HG02623 (cell line): ENCODE results near the gene GCKR.
A peak's percentile ranks its signal among the peaks of the same experiment; 100 is the strongest.

Experiments
- ATAC-seq: cut with Tn5 transposase; IDR thresholded peaks from one replicate; pipeline ENCODE4 v1.9.1; 2021; ENCODE audit warnings: moderate library complexity; ENCODE audit not compliant: unreplicated experiment

GCKR gene, protein sequence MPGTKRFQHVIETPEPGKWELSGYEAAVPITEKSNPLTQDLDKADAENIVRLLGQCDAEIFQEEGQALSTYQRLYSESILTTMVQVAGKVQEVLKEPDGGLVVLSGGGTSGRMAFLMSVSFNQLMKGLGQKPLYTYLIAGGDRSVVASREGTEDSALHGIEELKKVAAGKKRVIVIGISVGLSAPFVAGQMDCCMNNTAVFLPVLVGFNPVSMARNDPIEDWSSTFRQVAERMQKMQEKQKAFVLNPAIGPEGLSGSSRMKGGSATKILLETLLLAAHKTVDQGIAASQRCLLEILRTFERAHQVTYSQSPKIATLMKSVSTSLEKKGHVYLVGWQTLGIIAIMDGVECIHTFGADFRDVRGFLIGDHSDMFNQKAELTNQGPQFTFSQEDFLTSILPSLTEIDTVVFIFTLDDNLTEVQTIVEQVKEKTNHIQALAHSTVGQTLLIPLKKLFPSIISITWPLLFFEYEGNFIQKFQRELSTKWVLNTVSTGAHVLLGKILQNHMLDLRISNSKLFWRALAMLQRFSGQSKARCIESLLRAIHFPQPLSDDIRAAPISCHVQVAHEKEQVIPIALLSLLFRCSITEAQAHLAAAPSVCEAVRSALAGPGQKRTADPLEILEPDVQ

GRCh38 chr2:27496357-27497287 is at the start of gene GCKR:
Gene GCKR (plus strand): TSS chr2:27496839. CDS start chr2:27496905, 66 bp downstream.
- no peak for ATAC-seq

DNA sequence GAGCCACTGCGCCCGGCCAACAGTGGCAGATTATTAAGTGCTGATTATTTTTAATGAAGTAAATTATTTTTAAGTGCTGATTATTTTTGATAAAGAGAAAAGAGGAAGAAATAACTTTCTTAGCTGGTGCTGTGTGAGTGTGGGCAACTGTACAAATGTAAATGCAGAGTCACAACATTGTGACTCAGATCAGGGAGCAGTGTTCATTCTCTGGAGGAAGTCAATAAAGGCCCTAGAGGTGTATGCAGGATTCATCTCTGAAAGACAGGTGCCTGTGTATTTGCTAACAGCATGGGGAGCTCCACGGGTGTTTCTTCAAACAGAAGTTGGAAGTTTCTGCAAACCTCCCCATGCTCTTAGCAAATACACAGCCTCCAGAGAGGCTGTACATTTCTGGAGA is 48.3 kb upstream of the GCKR start:
- ATAC-seq = no peak

DNA sequence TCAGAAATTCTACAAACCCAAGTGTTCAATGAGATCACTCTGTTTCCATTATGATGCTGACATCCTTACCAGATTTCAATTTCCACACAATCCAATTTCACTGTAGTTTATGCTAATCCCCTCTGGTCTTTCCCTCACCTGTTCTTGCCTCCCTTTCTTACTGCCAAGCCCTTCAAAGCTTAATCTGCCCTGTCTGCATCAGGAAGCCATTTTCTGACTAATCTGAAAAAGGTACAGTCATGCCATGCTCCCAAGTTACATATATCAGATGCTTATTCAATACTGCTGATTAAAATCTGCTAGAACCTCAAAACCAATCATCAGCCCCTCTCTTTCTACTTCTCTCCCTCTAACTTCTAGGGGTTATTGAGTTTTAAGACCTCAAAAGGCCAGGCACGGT is 45.5 kb upstream of the GCKR start:
- ATAC-seq = no peak

DNA sequence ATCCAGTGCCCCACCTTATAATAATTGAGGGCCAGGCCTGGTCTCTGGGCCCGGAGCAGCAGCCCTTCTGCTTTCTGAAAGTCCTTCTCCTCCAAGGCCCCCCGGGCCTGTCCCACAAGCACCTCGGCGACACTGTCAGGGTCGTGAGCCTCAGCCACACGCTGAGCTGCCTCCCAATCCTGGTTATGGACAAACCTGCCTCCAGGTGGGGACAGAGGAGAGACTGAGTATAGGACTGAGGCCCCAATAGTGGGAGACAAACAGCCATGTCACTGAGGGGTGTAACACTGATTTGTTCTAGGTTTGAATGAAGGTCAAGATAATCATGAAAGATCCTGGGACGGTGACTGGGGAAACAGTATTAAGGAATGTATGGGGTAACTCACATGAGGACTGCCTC is 42.7 kb upstream of the GCKR start:
- no peak for ATAC-seq

- no peak for ATAC-seq
Observed at GRCh38 chr2:27461118-27461517, 35.5 kb upstream of the GCKR start.

DNA sequence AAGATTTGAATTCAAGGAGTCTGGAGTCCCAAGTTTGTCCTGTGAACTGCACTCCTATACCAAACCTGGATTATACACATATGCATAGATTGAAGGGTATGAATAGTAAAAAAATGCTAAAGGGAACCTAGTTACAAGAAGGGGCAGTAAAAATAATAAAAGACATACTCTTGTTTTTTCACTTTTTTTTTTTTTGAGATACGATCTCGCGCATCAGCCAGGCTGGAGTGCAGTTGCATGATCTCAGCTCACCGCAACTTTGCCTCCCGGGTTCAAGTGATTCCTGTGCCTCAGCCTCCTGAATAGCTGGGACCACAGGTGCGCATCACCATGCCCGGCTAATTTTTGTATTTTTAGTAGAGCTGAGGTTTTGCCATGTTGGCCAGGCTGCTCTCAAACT is 32.2 kb upstream of the GCKR start:
- no peak for ATAC-seq

DNA sequence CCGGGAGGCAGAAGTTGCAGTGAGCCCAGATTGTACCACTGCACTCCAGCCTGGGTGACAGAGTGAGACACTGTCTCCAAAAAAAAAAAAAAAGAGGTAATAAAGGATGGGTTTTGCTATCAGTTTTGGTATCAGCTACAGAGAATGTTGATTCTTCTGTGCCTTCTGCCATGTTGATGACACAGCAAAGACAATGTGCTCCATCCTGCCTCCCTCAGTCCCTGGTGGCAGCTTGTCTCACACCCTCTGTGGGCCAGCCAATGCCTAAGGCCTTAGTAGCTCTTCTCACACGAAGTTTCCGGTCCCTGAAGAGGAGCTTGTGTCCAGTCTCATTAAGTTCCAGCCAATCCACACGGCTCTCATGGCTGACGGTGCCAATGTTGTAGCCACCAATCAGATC is 24.7 kb upstream of the GCKR start:
- no peak for ATAC-seq

GRCh38 chr2:27485496-27485895 is 11.1 kb upstream of the GCKR start:
- ATAC-seq = no peak

- ATAC-seq = no peak
Observed at GRCh38 chr2:27489118-27489497, 7.5 kb upstream of the GCKR start.

DNA sequence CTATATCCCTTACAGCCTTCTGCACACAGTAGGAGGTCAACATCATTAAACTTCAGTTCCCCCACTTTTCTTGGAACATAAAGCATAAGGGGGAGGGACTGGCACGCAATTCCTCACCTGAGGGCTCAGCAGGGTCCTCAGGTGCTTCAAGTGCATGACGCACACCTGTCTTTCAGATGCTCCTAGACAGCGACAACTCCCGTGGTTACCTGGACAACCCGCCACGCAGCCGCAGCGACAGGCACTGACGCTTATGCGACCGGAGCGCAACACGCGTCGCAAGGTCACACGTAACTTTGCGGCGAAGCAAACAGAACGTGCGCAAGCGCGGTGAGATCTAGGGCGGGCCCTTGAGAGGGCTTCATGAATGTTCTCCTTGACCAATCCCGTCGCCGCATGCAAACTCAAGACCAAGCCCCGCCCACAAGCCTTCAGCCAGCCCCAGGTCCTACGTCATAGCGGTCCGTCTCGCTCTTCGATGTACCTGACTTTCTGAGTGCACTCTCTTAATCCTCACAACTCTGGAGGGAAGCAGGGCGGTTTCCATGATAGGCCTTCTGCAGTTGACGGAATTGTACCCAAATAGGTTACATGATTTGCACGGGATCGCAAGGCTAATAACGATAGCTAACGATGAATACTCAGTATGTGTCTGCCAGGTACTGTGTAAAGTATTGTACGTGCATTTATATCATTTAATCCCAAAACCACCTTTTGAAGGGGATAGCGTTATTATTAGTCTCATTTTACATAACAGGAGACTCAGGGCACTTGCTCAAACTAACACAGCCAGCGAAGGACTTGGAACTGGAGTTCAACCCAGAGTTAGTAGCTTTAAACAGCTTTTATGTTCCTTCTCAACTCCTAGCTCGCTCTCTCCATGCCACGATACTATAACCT is 6.9 kb upstream of the GCKR start, which contains the start of gene IFT172:
IFT172 (minus strand) TSS at position 246 of the 900 bp plus-strand sequence; CDS start at position 156, 90 bp downstream.
- ATAC-seq = peak; percentile 94

DNA sequence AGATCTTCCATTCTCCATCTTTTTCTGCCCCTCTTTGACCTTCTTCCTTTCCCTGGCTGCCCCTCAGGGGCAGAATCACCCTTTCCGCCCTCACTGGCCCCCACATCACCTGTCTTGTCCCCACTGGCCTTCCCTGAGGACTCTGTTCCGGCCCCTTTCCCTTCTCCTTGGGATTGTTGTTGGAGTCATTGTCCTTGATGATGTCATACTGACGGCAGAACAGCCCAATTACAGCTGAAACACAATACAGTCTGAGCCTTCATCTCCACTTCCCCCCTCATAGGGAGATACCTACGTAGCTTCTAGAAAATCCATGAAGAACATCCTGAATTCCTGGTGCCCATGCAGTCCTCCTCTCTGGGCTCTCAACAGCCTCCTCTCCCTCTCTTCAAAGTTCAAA is 4.1 kb upstream of the GCKR start:
- ATAC-seq = no peak

DNA sequence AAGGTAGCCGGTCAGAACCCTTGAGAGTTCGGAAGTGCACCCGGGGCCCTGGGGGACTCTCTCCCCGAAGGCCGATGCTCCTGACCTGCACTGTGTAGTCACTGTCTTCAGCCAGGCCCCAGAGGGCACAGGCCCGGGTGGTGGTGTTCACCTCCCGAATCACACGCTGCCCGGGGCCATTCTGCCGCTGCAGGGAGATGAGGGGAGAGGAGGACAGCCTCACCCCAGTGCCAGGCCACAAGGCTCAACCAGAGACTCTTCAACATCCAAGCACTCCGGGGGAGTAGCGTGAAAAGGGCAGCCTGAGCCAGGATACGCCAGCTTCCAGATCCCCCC is 2.7 kb upstream of the GCKR start:
- ATAC-seq = no peak

DNA sequence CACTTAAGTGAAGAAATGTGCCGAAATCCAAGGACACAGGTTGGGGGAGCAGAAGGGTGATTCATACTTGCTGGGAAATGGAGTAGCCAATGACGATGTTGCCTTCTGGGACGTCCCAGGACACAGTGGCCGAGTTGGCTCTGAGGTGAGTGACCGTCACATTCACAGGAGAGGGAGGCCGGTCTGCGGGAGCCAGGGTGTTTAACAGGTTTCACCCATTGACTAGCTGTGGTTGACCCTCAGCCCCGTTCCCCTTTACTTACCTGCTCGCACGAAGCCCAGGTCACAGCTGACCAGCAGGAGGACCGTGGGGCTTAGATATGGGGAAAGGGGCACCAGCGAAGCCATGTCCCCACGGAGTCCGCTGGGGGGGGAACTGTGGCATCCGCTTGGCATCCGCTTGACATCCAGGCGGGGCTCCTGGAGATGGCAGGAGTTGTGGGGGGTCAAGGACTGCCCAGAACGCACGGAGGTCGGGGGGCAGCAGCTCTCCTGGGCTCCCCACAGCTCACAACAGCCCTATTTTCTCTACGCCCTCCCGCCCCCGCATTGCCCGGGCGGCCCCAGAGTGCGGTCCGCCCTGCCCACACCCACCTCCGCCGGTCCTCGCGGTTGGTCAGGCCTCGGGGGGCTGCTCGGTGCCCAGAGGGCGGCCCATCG is 2.2 kb upstream of the GCKR start:
- ATAC-seq = no peak

DNA sequence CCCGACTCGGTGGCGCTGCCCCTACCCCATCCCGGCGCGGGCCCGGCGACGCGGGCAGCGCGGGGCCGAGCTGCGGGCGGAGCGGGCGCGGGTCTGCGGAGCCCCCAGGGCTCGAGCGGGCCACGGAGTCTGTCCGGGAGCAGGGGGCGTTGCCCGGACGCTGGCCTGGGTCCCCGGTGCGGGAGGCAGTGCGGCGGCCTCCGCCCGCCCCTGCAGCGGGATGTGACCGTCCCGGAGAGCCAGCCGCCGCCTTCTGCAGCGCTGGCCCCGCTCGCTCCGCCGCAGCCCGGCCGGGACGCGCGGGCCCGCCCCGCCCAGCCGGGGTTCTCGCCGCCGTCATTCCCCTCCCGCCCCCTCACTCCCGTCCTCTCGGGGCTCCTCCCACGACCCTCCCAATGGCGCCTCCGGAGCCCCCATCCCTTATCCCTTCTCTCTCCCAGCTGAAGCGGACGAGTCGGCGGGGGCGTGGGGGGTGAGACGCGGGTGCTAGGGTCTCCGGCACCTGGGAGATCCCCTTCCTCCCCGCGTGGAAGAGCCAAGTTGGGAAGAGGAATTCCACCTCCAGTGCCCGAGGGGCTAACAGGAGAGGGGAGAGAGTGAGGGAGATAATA is 1.6 kb upstream of the GCKR start, which contains the start of gene FNDC4:
FNDC4 (minus strand) TSS at position 257 of the 611 bp plus-strand sequence. CDS start 521 bp downstream, outside the sequence.
- ATAC-seq = no peak

DNA sequence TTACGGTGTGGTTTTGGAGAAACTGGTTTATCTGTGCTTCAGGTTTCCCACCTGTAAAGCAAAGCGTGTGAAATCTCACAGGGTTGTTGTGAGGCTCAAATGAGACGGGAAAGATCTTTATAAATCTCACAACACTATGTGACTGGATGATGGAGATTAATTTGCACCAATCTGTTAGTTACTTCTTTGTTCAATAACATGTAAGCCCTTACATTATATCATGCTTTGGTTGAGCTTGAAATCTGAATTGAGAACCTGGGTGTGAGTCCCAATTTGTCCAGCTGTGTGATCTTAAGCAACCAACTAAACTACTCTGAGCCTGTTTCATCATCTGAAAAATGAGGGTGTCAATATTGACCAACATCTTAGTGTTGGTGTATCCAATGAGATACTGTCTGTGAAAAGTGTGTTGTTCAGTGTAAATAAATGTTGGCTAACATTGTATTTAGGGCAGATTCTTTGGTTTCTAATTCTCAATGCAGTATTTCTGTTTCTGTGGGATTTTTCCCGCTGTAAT is 741 bp upstream of the GCKR start:
- ATAC-seq = no peak

DNA sequence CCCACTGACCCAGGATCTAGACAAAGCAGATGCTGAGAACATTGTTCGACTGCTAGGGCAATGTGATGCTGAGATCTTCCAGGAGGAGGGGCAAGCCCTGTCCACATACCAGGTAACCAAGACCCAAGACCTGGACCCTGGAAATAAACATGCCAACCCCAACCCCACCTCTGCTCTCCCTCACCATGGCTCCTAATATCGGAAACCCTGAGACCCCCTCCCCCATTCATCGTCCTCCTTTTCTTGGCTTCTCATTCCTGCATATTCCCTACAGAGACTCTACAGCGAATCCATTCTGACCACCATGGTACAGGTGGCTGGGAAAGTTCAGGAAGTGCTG is 619 bp downstream of the GCKR start:
- no peak for ATAC-seq

DNA sequence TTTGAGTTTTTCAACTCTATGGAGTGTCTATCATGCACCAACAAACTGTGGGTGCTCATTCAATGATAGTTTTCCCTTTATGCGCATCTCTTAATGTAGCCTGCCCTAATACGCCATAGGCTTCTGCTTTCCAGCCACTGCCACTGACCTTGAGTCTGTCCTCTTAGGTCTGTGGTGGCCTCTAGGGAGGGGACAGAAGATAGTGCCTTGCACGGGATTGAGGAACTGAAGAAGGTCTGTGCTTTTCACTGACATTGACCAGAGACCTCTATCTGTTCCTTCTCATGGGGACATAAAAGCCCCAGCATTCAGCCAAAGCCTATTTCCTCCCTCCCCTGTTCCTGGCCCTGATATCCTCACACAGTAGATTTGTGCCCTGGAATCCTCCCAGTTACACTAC is 2.3 kb downstream of the GCKR start:
- ATAC-seq = no peak

DNA sequence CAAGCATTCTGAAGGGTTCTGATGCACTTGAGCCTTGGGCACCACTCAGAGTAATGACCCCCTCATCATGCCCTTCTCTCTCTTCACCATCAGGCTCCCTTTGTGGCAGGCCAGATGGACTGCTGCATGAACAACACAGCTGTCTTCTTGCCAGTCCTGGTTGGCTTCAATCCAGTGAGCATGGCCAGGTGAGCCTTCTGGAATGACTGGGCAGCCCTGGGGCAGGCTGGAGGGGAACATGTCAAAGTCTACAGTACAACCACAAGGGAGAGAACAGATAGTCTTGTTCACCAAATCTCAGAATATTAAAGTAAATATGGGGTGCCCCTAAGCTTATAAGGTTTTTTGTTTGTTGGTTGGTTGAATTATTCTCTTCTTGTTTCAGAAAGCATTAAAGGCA is 4.4 kb downstream of the GCKR start:
- ATAC-seq = no peak

GRCh38 chr2:27502142-27502541 is 5.5 kb downstream of the GCKR start:
- ATAC-seq = no peak
